Measurements from ENCODE around the gene HOMEZ. TPM values are rescaled to one million over a fixed set of nuclear protein-coding genes. Genes with fewer than 3 reads are reported as not detected.

Gene HOMEZ
- total and polyA plus RNA-seq, 9 donors = 5.9 to 23.7 (median 13.4) TPM

DNA sequence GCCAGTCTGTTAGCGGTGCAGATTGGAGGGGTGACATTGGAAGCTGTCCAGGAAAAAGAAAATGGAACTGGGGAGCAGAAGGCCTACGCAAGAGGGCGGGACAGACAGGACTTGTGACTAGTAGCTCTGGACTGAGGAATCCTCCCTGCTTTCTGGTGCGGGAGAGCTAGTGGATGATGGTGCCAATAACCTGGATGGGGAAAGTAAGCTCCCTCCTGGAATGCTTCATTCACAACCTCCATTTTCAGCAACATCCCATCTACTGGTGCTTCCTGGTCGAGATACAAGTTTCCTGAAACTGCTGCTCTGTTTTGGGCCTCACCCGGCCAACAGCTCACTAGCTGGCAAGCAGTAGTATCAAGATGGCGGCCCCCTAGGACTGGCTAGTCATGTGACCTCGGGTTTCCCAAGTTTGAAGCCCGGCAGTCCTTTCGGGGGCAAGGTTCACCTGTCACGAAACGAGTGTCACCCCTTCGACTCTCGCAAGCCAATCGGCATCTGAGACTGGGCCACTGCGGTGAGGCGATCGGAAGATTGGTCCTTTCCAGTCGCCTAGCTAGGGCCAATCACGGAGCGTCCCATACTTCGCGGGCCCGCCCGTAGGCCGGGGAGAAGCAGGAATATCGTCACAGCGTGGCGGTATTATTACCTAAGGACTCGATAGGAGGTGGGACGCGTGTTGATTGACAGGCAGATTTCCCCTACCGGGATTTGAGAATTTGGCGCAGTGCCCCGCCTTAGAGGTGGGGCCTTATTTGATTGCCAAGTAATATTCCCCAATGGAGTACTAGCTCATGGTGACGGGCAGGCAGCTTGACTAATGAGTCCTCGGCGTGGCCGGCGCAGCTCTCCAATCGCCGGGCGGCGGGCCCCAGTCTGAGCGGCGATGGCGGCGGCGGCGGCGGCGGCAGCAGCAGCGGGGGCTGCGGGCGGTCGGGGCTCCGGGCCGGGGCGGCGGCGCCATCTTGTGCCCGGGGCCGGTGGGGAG lies 34.9 kb upstream of the HOMEZ start, which contains the start of gene PABPN1:
Gene PABPN1, plus strand, starts transcription at position 874 of the 988 bp plus-strand sequence. Its CDS starts 13 bp downstream, at position 887.
- peak within 1 kb of the TSS; percentile 81 for H3K4me3 ChIP-seq
- H3K4me1 ChIP-seq (ENCODE audit: insufficient read depth) = peaks cover 10% of the 10 kb centered on the region
- H3K27me3 ChIP-seq = no peaks in the 10 kb centered on the region
- TF ChIP-seq POLR2A (IDR thresholded peaks at IDR 0.05) (peak; percentile 70), EP300 (IDR thresholded peaks at IDR 0.05) (peak; percentile 74)
- TF ChIP-seq, protein P1, sequence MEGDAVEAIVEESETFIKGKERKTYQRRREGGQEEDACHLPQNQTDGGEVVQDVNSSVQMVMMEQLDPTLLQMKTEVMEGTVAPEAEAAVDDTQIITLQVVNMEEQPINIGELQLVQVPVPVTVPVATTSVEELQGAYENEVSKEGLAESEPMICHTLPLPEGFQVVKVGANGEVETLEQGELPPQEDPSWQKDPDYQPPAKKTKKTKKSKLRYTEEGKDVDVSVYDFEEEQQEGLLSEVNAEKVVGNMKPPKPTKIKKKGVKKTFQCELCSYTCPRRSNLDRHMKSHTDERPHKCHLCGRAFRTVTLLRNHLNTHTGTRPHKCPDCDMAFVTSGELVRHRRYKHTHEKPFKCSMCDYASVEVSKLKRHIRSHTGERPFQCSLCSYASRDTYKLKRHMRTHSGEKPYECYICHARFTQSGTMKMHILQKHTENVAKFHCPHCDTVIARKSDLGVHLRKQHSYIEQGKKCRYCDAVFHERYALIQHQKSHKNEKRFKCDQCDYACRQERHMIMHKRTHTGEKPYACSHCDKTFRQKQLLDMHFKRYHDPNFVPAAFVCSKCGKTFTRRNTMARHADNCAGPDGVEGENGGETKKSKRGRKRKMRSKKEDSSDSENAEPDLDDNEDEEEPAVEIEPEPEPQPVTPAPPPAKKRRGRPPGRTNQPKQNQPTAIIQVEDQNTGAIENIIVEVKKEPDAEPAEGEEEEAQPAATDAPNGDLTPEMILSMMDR (IDR thresholded peaks at IDR 0.05) = no peak
- H3K36me3 ChIP-seq = no peaks in the 10 kb centered on the region
- H3K9me3 ChIP-seq = no peaks in the 10 kb centered on the region
- WGBS, 3 donors = 2 to 6% (median 2%) methylated on average over 43 to 63 of the region's 63 CpGs
- intact Hi-C loops (cut with DNase I) = loop anchor here (1.0 to 10.0 kb wide), 6 partner anchors 18 to 244 kb away; partner anchors contain the start of genes NGDN (in 3 of the 4), PPP1R3E (in 2 of the 4), AP1G2 (in 1 of the 4) and THTPA (in 1 of the 4)
- peak within 1 kb of the TSS; percentile 74 to 98 for H3K27ac ChIP-seq
- DNase-seq = peak; percentile 99 to 100 (median 99)

DNA sequence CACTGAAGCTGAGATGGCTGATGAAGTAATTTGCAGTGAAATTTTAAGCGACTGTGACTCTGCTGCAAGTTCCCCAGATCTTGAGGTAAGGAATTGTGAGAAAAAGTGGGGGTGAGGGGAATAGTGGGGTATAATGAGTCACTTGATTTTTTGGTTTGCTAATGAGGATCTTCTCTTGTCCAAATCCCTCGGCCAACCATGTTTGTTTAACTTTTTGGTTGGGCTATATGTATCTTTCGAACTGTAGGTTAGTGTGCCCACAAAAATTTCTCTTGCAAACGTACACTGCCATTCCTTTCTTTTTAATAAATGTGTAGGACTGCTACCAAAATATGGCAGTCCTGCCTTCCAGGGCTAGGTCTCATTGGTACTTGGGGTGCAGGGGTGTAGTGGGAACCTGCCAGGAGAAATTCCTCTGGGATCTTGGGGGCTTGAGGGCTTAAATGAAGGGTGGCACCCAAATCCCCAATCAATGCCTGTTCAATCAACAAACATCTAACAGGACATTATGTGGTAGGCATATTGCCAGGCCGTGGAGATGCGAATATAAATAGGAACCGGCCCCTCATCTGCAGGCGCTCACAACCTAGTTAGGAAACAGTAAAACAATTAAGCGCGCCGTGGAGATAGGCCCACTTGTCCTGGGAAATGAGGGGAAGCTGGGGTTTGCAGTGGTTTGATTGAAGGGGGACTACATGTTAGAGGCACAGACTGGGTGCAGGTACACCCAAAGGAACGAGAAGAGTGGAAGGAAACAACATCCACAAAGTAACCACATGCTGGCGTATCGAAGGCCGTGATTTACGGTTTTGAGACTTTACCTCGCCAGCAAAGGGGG lies 34.0 kb upstream of the HOMEZ start:
- Histone ChIP-seq H3K27me3 (no peaks in the 10 kb centered on the region), H3K4me3 (peak overlapping the region; percentile 46), H3K36me3 (no peaks in the 10 kb centered on the region), H3K4me1 (ENCODE audit: insufficient read depth) (peaks cover 9% of the 10 kb centered on the region), H3K9me3 (no peaks in the 10 kb centered on the region), H3K27ac (peak overlapping the region in 1 of 2 donors; percentile 98)
- 85 to 94% (median 89%) methylated on average over 17 of the region's 17 CpGs for WGBS, 3 donors
- intact Hi-C loops (cut with DNase I) = loop anchor here (1.0 to 10.0 kb wide), 6 partner anchors 17 to 245 kb away; partner anchors contain the start of genes NGDN (in 3 of the 4), PPP1R3E (in 2 of the 4), AP1G2 (in 1 of the 4) and THTPA (in 1 of the 4)
- TF ChIP-seq, protein P1 (IDR thresholded peaks at IDR 0.05) = no peak
- peak; percentile 19 for TF ChIP-seq POLR2A (IDR thresholded peaks at IDR 0.05)
- DNase-seq = peak in 3 of 5 donors; percentile 28 to 52 (median 44)

DNA sequence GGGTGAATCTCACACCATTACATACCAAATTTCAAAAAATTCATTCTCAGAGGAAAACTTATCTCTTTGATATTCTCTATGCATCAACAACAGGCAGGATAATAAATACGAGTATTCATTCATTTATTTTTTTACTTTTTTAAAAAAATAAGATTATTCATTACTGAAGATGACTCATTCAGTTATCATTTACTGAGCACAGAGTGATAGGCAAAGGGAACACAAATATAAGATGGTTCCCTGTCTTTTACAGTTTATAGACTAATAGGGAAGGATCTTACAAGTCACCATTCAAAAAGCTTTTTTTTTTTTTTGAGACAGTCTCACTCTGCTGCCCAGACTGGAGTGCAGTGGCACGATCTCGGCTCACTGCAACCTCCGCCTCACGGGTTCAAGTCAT lies 30.4 kb upstream of the HOMEZ start:
- TF ChIP-seq POLR2A (IDR thresholded peaks at IDR 0.05) = no peak
- no peak for TF ChIP-seq EP300 (IDR thresholded peaks at IDR 0.05)
- TF ChIP-seq, protein P1 (IDR thresholded peaks at IDR 0.05) = no peak
- DNase-seq = no peak
- H3K9me3 ChIP-seq = no peaks in the 10 kb centered on the region
- intact Hi-C loops (cut with DNase I) = no loop called here
- H3K27me3 ChIP-seq = no peaks in the 10 kb centered on the region
- no peak overlapping the region for H3K4me3 ChIP-seq
- peaks cover 6% of the 10 kb centered on the region for H3K4me1 ChIP-seq (ENCODE audit: insufficient read depth)
- H3K27ac ChIP-seq = no peak overlapping the region
- 78 to 82% (median 79%) methylated on average over 5 of the region's 5 CpGs for WGBS, 3 donors
- no peaks in the 10 kb centered on the region for H3K36me3 ChIP-seq

DNA sequence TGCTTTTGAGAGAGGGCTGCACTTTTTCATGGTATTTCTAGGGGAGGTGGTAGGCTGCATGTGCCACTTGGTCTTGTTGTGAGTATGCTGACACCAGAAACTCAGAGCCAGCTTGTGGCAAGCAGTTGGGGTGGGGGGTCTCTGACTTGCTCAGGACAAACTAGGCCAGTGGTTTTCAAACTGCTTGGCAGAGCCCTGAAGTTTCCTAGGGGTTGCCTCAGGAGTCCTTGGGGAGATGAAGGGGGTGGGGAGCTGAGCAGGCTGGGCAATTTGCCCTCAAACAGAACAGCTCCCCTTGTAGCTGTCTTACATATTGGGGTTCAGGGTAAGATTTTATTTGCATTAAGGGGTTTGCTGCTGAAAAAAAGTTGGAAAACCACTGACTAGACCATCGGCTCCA lies 24.6 kb upstream of the HOMEZ start:
- 76 to 88% (median 83%) methylated on average over 1 of the region's 1 CpG for WGBS, 3 donors
- DNase-seq = no peak
- no peaks in the 10 kb centered on the region for H3K27me3 ChIP-seq
- no peaks in the 10 kb centered on the region for H3K36me3 ChIP-seq
- peaks cover 9% of the 10 kb centered on the region for H3K4me1 ChIP-seq (ENCODE audit: insufficient read depth)
- intact Hi-C loops (cut with DNase I) = no loop called here
- no peak overlapping the region for H3K4me3 ChIP-seq
- no peak overlapping the region for H3K27ac ChIP-seq
- no peaks in the 10 kb centered on the region for H3K9me3 ChIP-seq
- TF ChIP-seq POLR2A (IDR thresholded peaks at IDR 0.05) (no peak), EP300 (IDR thresholded peaks at IDR 0.05) (no peak)
- TF ChIP-seq, protein P1 (IDR thresholded peaks at IDR 0.05) = no peak

Data from ovary (tissue), 9 donors.